HG03095 (cell line): ENCODE data around the gene ONECUT3.

Experiments
- ATAC-seq: cut with Tn5 transposase; IDR thresholded peaks from one replicate; pipeline ENCODE4 v1.9.1; 2021; ENCODE audit warnings: moderate library complexity; ENCODE audit not compliant: unreplicated experiment

Gene ONECUT3

DNA sequence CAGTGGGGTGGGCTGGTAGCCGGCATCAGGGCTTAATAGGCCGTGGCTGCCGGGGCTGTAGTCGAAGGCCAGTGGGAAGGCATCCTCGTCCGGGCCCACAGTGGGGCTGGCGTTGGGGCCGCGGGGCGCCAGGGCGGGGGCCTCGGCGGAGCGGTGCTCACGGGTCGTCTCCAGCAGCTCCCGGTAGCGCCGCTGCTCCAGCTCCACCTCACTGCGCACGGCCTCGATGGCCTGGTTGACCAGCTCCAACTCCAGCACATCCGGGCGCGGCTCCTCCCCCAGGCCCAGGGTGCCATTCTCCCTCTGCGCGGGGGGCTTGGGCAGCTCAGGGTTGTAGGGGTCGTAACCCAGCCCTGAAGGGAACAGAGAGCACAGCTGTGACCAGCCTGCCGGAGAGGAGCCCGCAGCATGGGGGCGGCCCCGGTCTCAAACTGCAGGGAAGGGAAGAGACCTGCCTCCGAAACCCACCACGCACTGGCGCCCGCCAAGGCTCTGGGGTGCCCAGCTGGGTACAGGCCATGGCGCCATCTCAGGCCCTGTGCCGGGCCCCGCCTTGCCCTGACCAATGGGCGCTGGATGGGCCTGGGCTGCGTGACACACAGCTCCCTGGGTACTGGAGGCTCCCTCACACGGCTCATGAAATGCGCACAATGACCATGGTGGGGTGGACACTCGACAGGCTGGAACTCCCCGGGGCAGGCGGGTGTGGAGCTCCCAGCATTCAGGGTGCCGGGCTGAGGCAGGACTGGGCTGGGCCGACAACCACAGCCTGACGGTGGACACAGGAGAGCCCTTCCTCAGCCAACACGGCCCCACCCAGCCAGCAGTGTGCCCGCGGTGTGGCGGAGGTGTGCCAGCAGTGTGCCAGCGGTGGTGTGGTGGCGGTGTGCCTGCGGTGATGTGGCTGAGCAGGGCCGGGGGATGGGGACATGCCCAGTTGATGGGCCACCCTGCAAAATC, 75.3 kb downstream of the ONECUT3 start:
- no peak for ATAC-seq

DNA sequence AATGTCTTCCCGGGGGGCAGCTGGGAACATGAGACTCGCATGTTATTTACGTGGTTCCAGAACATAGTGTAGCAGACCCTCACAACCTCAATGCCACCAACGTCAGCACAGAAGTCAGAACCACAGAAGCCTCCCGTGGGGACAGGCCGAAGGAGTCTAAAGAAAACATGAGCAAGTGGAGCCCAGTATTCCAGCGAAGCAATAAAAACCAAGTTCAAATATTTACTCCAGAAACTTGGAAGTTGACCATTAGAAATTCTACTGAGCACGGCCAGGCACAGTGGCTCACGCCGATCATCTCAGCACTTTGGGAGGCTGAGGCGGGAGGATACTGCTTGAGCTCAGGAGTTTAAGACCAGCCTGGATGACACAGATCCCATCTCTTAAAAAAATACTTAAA, 76.7 kb downstream of the ONECUT3 start:
- ATAC-seq = no peak

GRCh38 chr19:1830568-1830967, 77.3 kb downstream of the ONECUT3 start:
- ATAC-seq = no peak
